Measurements from ENCODE around the gene KCNMB4. TPM values are rescaled to one million over a fixed set of nuclear protein-coding genes. Genes with fewer than 3 reads are reported as not detected.

Gene KCNMB4
- total and polyA plus RNA-seq, 2 of the 4 experiments (the other 2 are of a cell fraction), result 0.90 to 1.1 TPM

DNA sequence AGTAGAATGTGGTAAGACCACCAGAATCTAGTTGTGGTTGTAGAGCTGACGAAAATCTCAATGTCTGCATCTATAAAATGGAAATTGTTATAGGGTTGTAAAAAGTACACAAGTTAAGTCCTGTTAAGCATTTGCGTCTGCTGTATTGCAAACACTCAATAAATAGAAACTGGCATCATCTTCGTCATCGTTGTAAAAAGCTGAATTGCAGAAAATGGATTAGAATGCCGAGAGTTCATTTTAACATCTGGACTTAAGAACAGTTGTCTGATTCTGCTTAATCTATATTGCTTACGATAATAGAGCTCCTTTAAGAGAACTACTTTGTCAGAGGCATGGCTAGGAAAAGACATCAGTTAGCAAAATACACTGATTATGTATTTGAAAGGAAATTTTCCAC lies 33.2 kb downstream of the KCNMB4 start:
- Histone ChIP-seq H4K91ac (ENCODE audit: insufficient read depth, low read depth, low read length) (no peak overlapping the region), H3K9ac (ENCODE audit: low read depth, low read length) (no peak overlapping the region), H3K23ac (ENCODE audit: low read depth, low read length) (no peak overlapping the region), H2BK120ac (ENCODE audit: low read depth, low read length) (no peak overlapping the region), H2BK15ac (ENCODE audit: low read depth, low read length) (no peak overlapping the region), H3K9me1 (ENCODE audit: insufficient read depth, low read length) (no peaks in the 10 kb centered on the region), H3K36me3 (ENCODE audit: control insufficient read depth, insufficient read depth, low read length) (no peaks in the 10 kb centered on the region), H3K4me1 (ENCODE audit: control insufficient read depth, insufficient read depth, low read length) (no peaks in the 10 kb centered on the region), H3K18ac (ENCODE audit: low read depth, low read length) (no peak overlapping the region), H2BK20ac (ENCODE audit: low read depth, low read length) (no peak overlapping the region), H2AK5ac (ENCODE audit: low read depth, low read length) (no peak overlapping the region), H2AFZ (replicated peaks; ENCODE audit: low read length, poor library complexity) (no peak overlapping the region), H3K27me3 (ENCODE audit: control insufficient read depth, insufficient read depth, low read length) (no peaks in the 10 kb centered on the region), H4K8ac (ENCODE audit: low read depth in 2 of 2, low read length in 2 of 2) (no peak overlapping the region), H3K4me2 (ENCODE audit: low read depth, low read length) (no peak overlapping the region), H2BK5ac (ENCODE audit: low read depth, low read length, poor library complexity, severe bottlenecking) (no peak overlapping the region), H3K56ac (ENCODE audit: extremely low read depth, insufficient read depth, low read length) (no peak overlapping the region), H3K4ac (ENCODE audit: low read depth, low read length) (no peak overlapping the region), H3K9me3 (ENCODE audit: control insufficient read depth, insufficient read depth, low read length) (no peaks in the 10 kb centered on the region), H3K4me3 (ENCODE audit: insufficient read depth, low read depth, low read length) (no peak overlapping the region), H2AK9ac (replicated peaks; ENCODE audit: low read depth, low read length, poor library complexity) (no peak overlapping the region), H4K5ac (ENCODE audit: low read depth, low read length) (no peak overlapping the region), H3K14ac (replicated peaks; ENCODE audit: low read depth, low read length) (no peak overlapping the region), H4K20me1 (ENCODE audit: insufficient read depth, low read length) (no peaks in the 10 kb centered on the region), H3K79me1 (ENCODE audit: low read depth in 1 of 2, low read length in 2 of 2) (no peaks in the 10 kb centered on the region), H3K27ac (ENCODE audit: insufficient read depth, low read length) (no peak overlapping the region)
- intact Hi-C loops (cut with micrococcal nuclease) (no loop called here), in situ Hi-C loops (cut with MboI; ENCODE audit: low sequenced_read_pairs) (no loop called here), dilution Hi-C loops (cut with HindIII; ENCODE audit: low sequenced_read_pairs, unreplicated experiment) (no loop called here)
- ChIA-PET POLR2A (ENCODE audit: unreplicated experiment) (no interaction called here), CTCF (no interaction called here)
- BruUV-seq (replicated peaks), result no TSS peak
- no CpG with 5 or more reads among the region's 6 CpGs for WGBS, 2 experiments (ENCODE audit: extremely low coverage in 2 of 2, insufficient read length in 1 of 2)
- no peak for TF ChIP-seq RCOR1 (IDR thresholded peaks at IDR 0.05; ENCODE audit: insufficient replicate concordance, low read length)
- 0 out of 2 replicates have a peak, but pooled peaks have one; percentile 4 for TF ChIP-seq MAFK (IDR thresholded peaks at IDR 0.05; ENCODE audit: low read depth, low read length)
- DNase-seq (no peak), ATAC-seq (ENCODE audit: low read depth) (no peak)
